Loucy (cell line): ENCODE measurements around the gene PBLD.
A peak's percentile ranks its signal among the peaks of the same experiment; 100 is the strongest.

Experiments used
- H2AFZ ChIP-seq: fragments of 200-600 bp; sonication (generic); 2 replicates; pipeline ENCODE4 v1.6.0; 2016; ENCODE audit warnings: antibody characterized with exemption, mild to moderate bottlenecking, low read length, moderate library complexity
- H3F3A ChIP-seq: fragments of 200-600 bp; 2 replicates; pipeline ENCODE4 v1.6.0; 2016; ENCODE audit warnings: antibody characterized with exemption, low read depth, mild to moderate bottlenecking
- H3K27me3 ChIP-seq: fragments of 200-600 bp; sonication (generic); 2 replicates; pipeline ENCODE4 v1.6.1; 2014; ENCODE audit warnings: low read length, mild to moderate bottlenecking; ENCODE audit not compliant: insufficient read depth, poor library complexity, severe bottlenecking
- H3K36me3 ChIP-seq: fragments of 200-600 bp; sonication (generic); 2 replicates; pipeline ENCODE4 v1.6.1; 2016; ENCODE audit warnings: low read length; ENCODE audit not compliant: insufficient read depth
- H3K4me1 ChIP-seq: fragments of 200-600 bp; sonication (generic); 2 replicates; pipeline ENCODE4 v1.5.1; 2014; ENCODE audit warnings: low read length, mild to moderate bottlenecking; ENCODE audit not compliant: insufficient read depth, poor library complexity, severe bottlenecking
- H3K4me2 ChIP-seq: fragments of 200-600 bp; sonication (generic); 2 replicates; pipeline ENCODE4 v1.6.0; 2014; ENCODE audit warnings: antibody characterized with exemption, low read length, low read depth, mild to moderate bottlenecking; ENCODE audit not compliant: poor library complexity, severe bottlenecking
- H3K4me3 ChIP-seq: fragments of 200-600 bp; sonication (generic); 2 replicates; pipeline ENCODE4 v1.5.1; 2014; ENCODE audit warnings: low read length, mild to moderate bottlenecking, mixed read lengths; ENCODE audit not compliant: poor library complexity, severe bottlenecking
- H3K79me2 ChIP-seq: fragments of 200-600 bp; sonication (generic); 2 replicates; pipeline ENCODE4 v1.6.1; 2014; ENCODE audit warnings: low read length; ENCODE audit not compliant: insufficient read depth
- H3K9ac ChIP-seq: fragments of 200-600 bp; sonication (generic); 2 replicates; pipeline ENCODE4 v1.6.0; 2014; ENCODE audit warnings: mild to moderate bottlenecking, low read depth, low read length, moderate library complexity; ENCODE audit not compliant: poor library complexity, severe bottlenecking
- H3K9me2 ChIP-seq: fragments of 200-600 bp; sonication (generic); replicated peaks from 2 replicates; pipeline ENCODE4 v1.6.1; 2016; ENCODE audit warnings: low read depth, low read length, mixed read lengths
- H3K9me3 ChIP-seq: fragments of 200-600 bp; sonication (generic); 2 replicates; pipeline ENCODE4 v1.6.1; 2014; ENCODE audit warnings: mild to moderate bottlenecking, antibody characterized with exemption, low read length, low read depth; ENCODE audit not compliant: insufficient read depth
- H4K20me1 ChIP-seq: fragments of 200-600 bp; sonication (generic); 2 replicates; pipeline ENCODE4 v1.6.0; 2014; ENCODE audit warnings: antibody characterized with exemption, low read length, mild to moderate bottlenecking; ENCODE audit not compliant: insufficient read depth, poor library complexity, severe bottlenecking
- EZH2phosphoT487 ChIP-seq: fragments of 200-600 bp; IDR thresholded peaks from 2 replicates; pipeline ENCODE4 v1.6.1; 2018; ENCODE audit warnings: antibody characterized with exemption, mild to moderate bottlenecking, moderate library complexity, borderline replicate concordance
- TF ChIP-seq, protein P1 (sequence below): fragments of 200-600 bp; sonication (generic); conservative IDR thresholded peaks from 2 replicates; pipeline ENCODE4 v1.5.1; 2014; ENCODE audit warnings: mild to moderate bottlenecking, antibody characterized with exemption, low read length

PBLD gene

DNA sequence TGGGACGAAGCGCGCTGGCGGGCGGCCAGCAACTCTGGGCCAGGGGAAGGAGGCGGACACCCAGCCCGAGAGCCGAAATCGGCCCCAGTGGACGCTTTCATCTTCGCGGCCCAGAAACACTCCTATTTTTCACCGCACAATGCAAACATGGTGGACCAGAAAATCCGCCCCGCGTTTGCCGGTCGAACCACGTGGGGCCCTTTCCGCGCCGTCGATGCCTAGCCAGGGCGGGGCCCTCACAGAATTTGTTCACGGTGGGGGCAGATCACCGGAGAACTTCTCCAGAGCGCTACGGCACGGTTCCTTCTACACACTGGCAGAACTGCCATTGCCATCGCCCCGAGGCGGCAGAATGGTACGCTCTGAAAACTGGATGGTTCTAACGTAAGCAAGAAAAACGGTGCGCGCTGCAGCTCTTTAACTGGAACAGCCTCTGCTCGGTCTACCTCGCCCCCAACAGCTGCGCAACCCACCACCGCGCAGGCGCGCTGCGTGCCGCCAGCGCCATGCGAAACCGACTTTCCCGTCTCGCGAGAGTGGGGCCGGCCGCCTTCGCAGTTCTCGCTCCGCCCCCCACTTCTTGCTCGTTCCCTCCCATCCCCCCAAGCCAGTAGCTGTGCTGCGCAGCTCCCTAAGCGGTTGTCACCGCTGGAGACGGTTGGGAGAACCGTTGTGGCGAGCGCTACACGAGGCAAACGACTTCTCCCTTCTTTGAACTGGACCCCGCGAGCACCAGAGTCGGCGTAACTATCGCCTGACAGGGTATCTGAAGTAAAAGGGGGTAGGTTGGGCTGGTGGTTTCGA is 1.1 kb downstream of the PBLD start, which contains the start of gene HNRNPH3:
TSS of gene HNRNPH3 (plus strand) at position 610 of the 804 bp plus-strand sequence. CDS start 5,158 bp downstream, outside the sequence.
- peak within 1 kb of the TSS; percentile 90 for H2AFZ ChIP-seq
- no peaks in the 10 kb centered on the region for H3K9me3 ChIP-seq
- peaks cover 65% of the 10 kb centered on the region for H3K79me2 ChIP-seq

GRCh38 chr10:68330852-68331454 is 1.8 kb downstream of the PBLD start:
- Histone ChIP-seq H3K27me3 (peaks cover 12% of the 10 kb centered on the region), H4K20me1 (peaks cover 36% of the 10 kb centered on the region), H3F3A (no peaks in the 10 kb centered on the region), H3K79me2 (peaks cover 58% of the 10 kb centered on the region), H3K4me2 (peak overlapping the region; percentile 89), H3K9ac (peak overlapping the region; percentile 98), H3K36me3 (peaks cover 4% of the 10 kb centered on the region; the same call in 1 of the 2 replicates), H3K9me2 (no peaks in the 10 kb centered on the region), H3K9me3 (no peaks in the 10 kb centered on the region), H3K4me3 (peak overlapping the region; percentile 90), H3K4me1 (peaks cover 28% of the 10 kb centered on the region), H2AFZ (peak overlapping the region; percentile 90; the same call in 1 of the 2 replicates)
- TF ChIP-seq EZH2phosphoT487 = no peak
- TF ChIP-seq, protein P1, sequence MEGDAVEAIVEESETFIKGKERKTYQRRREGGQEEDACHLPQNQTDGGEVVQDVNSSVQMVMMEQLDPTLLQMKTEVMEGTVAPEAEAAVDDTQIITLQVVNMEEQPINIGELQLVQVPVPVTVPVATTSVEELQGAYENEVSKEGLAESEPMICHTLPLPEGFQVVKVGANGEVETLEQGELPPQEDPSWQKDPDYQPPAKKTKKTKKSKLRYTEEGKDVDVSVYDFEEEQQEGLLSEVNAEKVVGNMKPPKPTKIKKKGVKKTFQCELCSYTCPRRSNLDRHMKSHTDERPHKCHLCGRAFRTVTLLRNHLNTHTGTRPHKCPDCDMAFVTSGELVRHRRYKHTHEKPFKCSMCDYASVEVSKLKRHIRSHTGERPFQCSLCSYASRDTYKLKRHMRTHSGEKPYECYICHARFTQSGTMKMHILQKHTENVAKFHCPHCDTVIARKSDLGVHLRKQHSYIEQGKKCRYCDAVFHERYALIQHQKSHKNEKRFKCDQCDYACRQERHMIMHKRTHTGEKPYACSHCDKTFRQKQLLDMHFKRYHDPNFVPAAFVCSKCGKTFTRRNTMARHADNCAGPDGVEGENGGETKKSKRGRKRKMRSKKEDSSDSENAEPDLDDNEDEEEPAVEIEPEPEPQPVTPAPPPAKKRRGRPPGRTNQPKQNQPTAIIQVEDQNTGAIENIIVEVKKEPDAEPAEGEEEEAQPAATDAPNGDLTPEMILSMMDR = no peak

More for the DNA sequence above, 1.1 kb downstream of the PBLD start, which contains the start of gene HNRNPH3:
- Histone ChIP-seq H4K20me1 (peaks cover 44% of the 10 kb centered on the region), H3K4me1 (peaks cover 30% of the 10 kb centered on the region), H3K9ac (peak within 1 kb of the TSS; percentile 98), H3F3A (no peaks in the 10 kb centered on the region), H3K4me2 (peak within 1 kb of the TSS; percentile 91), H3K4me3 (peak within 1 kb of the TSS; percentile 90), H3K36me3 (peaks cover 6% of the 10 kb centered on the region; the same call in 1 of the 2 replicates), H3K27me3 (peaks cover 12% of the 10 kb centered on the region), H3K9me2 (no peaks in the 10 kb centered on the region)
- TF ChIP-seq EZH2phosphoT487 = no peak
- TF ChIP-seq, protein P1 = no peak

DNA sequence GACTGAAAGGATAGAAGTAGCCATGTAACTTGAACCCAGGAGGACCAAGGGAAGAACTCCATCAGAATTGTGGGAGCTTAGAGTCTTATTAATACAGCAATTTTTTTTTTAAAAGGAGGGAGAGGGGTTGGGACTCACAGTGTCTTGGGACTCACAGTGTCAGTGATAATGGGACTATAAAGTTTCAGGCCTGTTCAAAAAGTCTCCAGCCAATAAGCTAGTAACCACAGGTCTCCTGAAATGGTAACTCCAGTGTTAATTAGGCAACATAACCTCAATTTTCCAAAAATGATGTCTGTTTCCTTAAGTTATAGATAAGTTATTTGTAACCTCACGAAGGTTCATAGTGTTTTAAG is 3.2 kb downstream of the PBLD start:
- H3K9me3 ChIP-seq = no peaks in the 10 kb centered on the region
- no peak overlapping the region; the same call in 1 of the 2 replicates for H2AFZ ChIP-seq
- H3K4me1 ChIP-seq = peaks cover 20% of the 10 kb centered on the region
- no peak overlapping the region for H3K4me3 ChIP-seq
- no peak overlapping the region for H3K9ac ChIP-seq
- H3K4me2 ChIP-seq = no peak overlapping the region
- peaks cover 22% of the 10 kb centered on the region for H4K20me1 ChIP-seq
- no peaks in the 10 kb centered on the region for H3K9me2 ChIP-seq
- H3K27me3 ChIP-seq = peaks cover 12% of the 10 kb centered on the region
- TF ChIP-seq, protein P1 = no peak
- TF ChIP-seq EZH2phosphoT487 = no peak
- peaks cover 43% of the 10 kb centered on the region for H3K79me2 ChIP-seq
- H3F3A ChIP-seq = no peaks in the 10 kb centered on the region
- no peaks in the 10 kb centered on the region; the same call in 1 of the 2 replicates for H3K36me3 ChIP-seq
